Putamen (tissue), 1 donor: ENCODE results near the gene PRG3.
"Not testable (repeated sequence)": the region's sequence is repeated elsewhere in the genome, so short reads cannot be mapped to it uniquely, and the experiment has no call there.

Experiments used
- DNase-seq: peaks from one replicate; pipeline ENCODE4 v3.0.0-alpha.2; 2016; ENCODE audit warnings: low spot score

PRG3 gene

GRCh38 chr11:57336856-57337255 lies 44.1 kb downstream of the PRG3 start:
- DNase-seq = not testable (repeated sequence)

GRCh38 chr11:57336111-57336666 lies 44.8 kb downstream of the PRG3 start:
- no peak for DNase-seq

DNA sequence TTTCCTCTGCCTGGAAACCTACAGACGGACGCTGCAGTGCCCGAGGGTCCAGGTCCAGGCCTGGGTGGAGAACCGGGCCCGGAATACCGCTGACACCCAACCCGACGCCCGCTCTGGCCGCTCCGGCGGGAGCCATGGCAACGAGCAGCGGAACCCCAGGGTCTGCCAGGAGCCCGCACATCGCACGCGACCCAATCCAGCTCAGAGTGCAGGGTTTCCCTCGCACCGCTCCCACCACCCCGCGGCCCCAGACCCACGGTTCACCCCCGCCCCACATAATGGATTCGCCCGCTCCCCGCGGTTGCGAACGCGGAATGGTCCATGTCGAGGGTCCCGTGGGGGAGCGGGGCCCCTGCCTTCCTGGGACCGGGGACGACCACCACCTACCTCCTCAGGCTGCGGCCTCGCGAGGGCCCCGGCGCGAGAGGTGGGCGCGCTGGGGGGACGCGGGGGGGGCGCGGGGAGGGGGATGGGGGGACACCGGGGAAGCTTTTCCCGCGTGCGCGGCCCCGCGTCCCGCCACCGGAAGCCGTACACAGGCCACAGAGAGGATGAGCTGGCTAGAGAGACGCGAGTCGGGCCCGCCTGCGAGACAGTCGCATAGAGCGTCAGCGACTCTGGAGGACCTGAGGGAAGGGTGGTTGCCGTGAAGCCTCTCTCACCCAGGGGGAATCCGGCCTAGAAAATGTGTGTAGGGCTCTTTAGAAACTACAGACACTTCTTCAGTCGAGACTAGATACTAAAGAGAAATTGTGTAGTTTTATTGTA lies 45.4 kb downstream of the PRG3 start, which contains the start of gene SSRP1:
Gene SSRP1 (minus strand): TSS at position 550 of the 768 bp plus-strand sequence. CDS start 771 bp downstream, outside the sequence.
- DNase-seq = peak; percentile 90

GRCh38 chr11:57335023-57335342 lies 46.0 kb downstream of the PRG3 start:
- no peak for DNase-seq

DNA sequence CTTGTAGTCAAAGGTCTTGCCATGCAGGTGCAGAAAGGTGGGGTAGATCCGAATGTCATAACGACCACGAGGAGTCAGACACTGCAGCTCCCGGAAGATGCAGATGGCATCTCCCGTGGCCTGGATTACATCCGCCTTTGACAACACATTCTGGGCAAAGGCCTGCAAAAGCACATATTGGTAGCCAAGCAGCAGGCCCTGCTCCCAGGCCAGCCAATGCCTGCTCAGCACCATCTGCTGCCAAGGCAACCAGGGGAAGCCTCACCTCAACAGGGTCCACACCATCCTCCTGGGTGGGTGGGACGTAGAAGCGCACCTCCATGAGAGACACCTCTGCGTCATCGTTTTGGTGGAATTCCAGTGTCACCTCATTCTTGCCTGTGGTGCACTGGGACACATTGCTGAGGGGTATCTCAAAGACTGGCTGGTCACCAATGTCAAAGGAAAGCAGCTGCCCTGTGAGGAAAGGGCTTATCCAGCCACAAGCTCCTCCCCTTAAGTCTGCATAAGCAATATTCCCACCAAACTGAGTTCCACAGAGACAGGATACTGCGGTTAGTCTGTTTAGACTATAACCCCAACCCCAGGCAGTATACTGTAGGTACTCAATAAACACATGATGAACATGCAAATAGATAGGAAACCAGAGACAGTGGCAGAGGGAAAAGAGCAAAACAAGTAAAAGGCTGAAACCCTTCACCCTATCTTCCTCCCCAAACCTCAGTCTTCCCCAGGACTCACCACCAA lies 48.1 kb downstream of the PRG3 start:
- no peak for DNase-seq

DNA sequence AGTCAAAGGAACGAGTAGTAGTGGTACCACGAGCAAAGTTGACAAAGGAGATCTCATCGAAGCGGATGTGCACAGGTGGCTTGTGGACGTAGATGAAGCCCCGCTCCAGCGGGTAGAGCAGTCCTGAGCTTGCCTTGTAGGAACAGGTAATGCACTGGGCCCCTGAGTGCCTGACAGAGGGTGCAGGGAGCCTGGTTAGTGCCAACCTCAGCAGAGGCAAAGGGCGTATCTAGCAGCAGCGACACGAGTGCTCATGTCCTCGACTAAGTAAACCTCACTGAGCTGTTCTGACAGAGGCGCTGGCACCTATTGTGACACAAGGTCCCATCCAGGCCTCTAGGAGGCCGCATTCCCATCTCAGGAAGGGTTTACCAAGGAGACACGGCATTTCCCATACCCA lies 49.2 kb downstream of the PRG3 start:
- DNase-seq = no peak

DNA sequence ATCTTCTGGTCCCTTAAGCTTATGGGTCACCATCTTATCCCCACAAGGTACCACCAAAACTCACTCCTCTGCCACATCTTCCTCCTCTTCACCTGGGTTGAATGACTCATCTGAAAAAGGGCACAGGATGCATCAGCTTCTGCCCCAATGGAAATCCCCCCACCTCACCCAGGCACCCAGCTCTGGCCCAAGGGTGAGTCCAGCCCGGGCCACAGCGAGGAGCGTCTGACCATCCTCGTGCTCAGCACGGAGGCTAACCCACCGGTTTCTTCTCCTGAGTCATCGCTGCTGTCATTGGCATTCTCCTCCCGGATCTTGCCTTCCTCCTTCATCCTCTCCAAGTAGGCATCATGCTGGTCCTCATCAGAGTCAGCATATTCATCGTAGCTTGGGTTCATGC lies 50.9 kb downstream of the PRG3 start:
- DNase-seq = no peak

GRCh38 chr11:57327721-57328120 lies 53.2 kb downstream of the PRG3 start:
- no peak for DNase-seq
